BLaER1 treated with 17β-estradiol and CSF1 and Interleukin-3, amounts not matched to agents 10 nM and 100 nM (cell line): ENCODE measurements around the gene PTGR3.

ENCODE experiments used
- H3K27ac ChIP-seq, 11 experiments: shearing (Covaris generic); formaldehyde crosslinking; 2 replicates each; pipeline ENCODE4 v1.8.1; 2022
- H3K27me3 ChIP-seq, 11 experiments: shearing (Covaris generic); formaldehyde crosslinking; 2 replicates each; pipeline ENCODE4 v1.8.1; 2022
- H3K36me3 ChIP-seq, 11 experiments: shearing (Covaris generic); formaldehyde crosslinking; 2 replicates each; pipeline ENCODE4 v1.8.1; 2022
- H3K4me1 ChIP-seq, 10 experiments: shearing (Covaris generic); formaldehyde crosslinking; 2 replicates each; pipeline ENCODE4 v1.8.1; 2022
- H3K4me2 ChIP-seq, 11 experiments: shearing (Covaris generic); formaldehyde crosslinking; 2 replicates each; pipeline ENCODE4 v1.8.1; 2022
- H3K4me3 ChIP-seq, 10 experiments: shearing (Covaris generic); formaldehyde crosslinking; 2 replicates each; pipeline ENCODE4 v1.8.1; 2022
- H3K9ac ChIP-seq, 11 experiments: shearing (Covaris generic); formaldehyde crosslinking; 2 replicates each; pipeline ENCODE4 v1.8.1; 2022
- H3K9me3 ChIP-seq, 11 experiments: shearing (Covaris generic); formaldehyde crosslinking; replicated peaks in 1 of 11; 2 replicates each; pipeline ENCODE4 v1.8.1; 2022
- H4K20me1 ChIP-seq, 11 experiments: shearing (Covaris generic); formaldehyde crosslinking; 2 replicates each; pipeline ENCODE4 v1.8.1; 2022
- Cebpa-rat ChIP-seq, 11 experiments: shearing (Covaris generic); IDR thresholded peaks; 2 replicates each; pipeline ENCODE4 v1.8.1; 2022

PTGR3 gene

DNA sequence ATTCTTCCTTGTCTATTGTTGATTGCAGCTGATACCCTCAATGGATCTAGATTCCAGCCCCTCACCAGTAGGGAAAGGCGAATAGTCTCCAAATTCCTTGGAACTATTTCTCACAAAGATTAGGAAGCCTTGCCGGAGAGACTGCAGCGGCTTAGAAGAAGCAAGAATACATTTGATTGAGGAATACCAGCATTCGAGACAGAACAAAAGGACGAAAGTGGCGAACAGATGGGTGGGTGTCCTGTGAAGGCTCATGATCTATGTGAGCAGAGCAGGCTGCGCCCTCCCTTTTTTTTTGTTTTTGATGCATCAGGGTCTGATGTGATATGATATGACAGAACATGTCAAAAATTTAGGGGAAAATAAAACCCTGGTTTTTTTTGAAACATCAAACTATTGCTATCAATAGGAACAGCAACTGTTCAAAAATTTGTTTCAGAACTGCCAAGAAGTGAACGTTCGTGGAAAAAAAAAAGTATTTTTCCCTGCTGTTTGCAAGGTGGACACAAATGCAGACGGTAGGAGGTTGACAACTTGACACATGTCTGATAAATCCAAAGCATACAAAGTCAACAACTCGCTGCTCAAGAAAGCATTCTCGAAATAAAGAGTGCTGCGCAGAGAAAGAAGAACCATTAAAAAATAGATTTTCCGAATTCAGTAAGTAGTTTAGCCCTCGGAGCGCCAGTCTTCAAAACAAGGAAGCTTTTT, 49.1 kb downstream of the PTGR3 start:
- TF ChIP-seq Cebpa-rat (IDR thresholded peaks at IDR 0.05): no peak
- Histone ChIP-seq H3K4me2 (no peak overlapping the region), H3K4me1 (peaks cover 5 to 15% (median 8%) of the 10 kb centered on the region in 10 experiments; a peak in 16 of 20 replicates), H3K27ac (no peak overlapping the region), H3K27me3 (no peaks in the 10 kb centered on the region), H3K4me3 (no peak overlapping the region), H4K20me1 (no peaks in the 10 kb centered on the region), H3K9ac (no peak overlapping the region), H3K36me3 (no peaks in the 10 kb centered on the region), H3K9me3 (peaks cover 0 to 5% (median under 1%) of the 10 kb centered on the region in 11 experiments; a peak in 7 of 22 replicates)

DNA sequence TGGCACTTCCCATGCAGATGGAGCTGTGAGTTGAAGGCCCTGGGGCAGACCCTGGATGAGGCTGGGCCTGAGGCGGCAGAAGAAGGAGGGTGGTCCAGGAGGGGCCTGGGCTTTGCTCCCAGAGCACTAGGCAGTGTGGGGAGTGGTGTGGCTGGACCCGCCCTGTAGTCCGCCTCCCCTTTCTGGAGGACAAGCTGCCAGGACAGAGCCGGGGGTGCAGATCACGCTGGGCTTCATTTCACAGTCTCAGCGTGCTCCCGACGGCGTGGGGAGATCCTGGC, 49.8 kb downstream of the PTGR3 start:
- no peaks in the 10 kb centered on the region for H4K20me1 ChIP-seq
- H3K27me3 ChIP-seq: no peaks in the 10 kb centered on the region
- H3K4me2 ChIP-seq: no peak overlapping the region
- no peak for TF ChIP-seq Cebpa-rat (IDR thresholded peaks at IDR 0.05)
- no peak overlapping the region for H3K9ac ChIP-seq
- no peaks in the 10 kb centered on the region; a peak in 2 of 22 replicates for H3K9me3 ChIP-seq
- H3K4me3 ChIP-seq: no peak overlapping the region
- H3K27ac ChIP-seq: no peak overlapping the region
- H3K36me3 ChIP-seq: no peaks in the 10 kb centered on the region
- peaks cover 5 to 15% (median 8%) of the 10 kb centered on the region in 10 experiments; a peak in 16 of 20 replicates for H3K4me1 ChIP-seq
